Activated naive CD8-positive, alpha-beta T cell treated with anti-CD3 and anti-CD28 coated beads, Interleukin-2, amount 50 U/mL, for 24 hours (primary cell): ENCODE data around the gene DDIT3.

Source experiments
- ATAC-seq: fragments of 150-1000 bp; cut with Tn5 transposase; one replicate; pipeline ENCODE4 v1.10.0; 2021
- DNase-seq: peaks from one replicate; pipeline ENCODE4 v3.0.0; 2021
- H3K27ac Mint-ChIP-seq: one replicate; pipeline ENCODE4 v1.8.0; 2021; ENCODE audit warnings: mild to moderate bottlenecking, mixed read lengths
- H3K27me3 Mint-ChIP-seq: one replicate; pipeline ENCODE4 v1.8.0; 2021; ENCODE audit warnings: mixed read lengths
- H3K36me3 Mint-ChIP-seq: one replicate; pipeline ENCODE4 v1.8.0; 2021; ENCODE audit warnings: low read depth, mixed read lengths
- H3K4me1 Mint-ChIP-seq: one replicate; pipeline ENCODE4 v1.8.0; 2021; ENCODE audit warnings: mixed read lengths
- H3K4me3 Mint-ChIP-seq: one replicate; pipeline ENCODE4 v1.8.0; 2021; ENCODE audit warnings: mild to moderate bottlenecking, moderate library complexity, mixed read lengths
- H3K9me3 Mint-ChIP-seq: one replicate; pipeline ENCODE4 v1.8.0; 2021; ENCODE audit warnings: mixed read lengths

The DDIT3 gene

GRCh38 chr12:57535764-57536596, 15.7 kb upstream of the DDIT3 start:
- Mint-ChIP-seq H3K36me3 (peaks cover 19% of the 10 kb centered on the region), H3K27me3 (no peaks in the 10 kb centered on the region), H3K4me3 (no peak overlapping the region), H3K9me3 (no peaks in the 10 kb centered on the region), H3K4me1 (no peaks in the 10 kb centered on the region), H3K27ac (no peak overlapping the region)
- DNase-seq (no peak), ATAC-seq (no peak)

DNA sequence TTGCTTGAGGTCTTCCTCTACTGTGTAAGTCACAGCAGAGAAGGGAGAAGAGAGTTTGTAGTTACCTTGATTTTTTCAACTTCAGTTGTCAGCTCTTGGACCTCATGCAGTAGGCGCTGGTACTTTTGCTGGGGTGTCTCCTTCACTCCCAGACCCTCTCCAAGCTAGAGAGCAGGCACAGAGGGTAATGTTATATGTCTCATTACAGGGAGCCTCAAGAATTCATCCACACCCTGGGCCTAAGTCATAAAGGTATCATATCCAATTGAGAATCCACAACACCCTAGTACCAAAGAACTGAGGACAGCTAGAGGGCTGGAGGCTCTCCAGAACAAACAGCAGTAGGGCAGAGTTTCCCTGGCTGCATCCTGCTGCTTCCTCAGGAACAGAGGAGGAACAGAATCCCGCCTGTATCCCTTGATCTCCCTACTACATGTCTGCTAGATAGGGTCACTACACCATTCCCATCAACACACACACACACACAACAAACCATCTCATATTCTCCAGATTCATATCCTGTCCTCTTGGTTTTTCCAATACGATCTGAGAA, 14.8 kb upstream of the DDIT3 start:
- peaks cover 24% of the 10 kb centered on the region for H3K36me3 Mint-ChIP-seq
- DNase-seq = no peak
- H3K27ac Mint-ChIP-seq = no peak overlapping the region
- no peak for ATAC-seq
- H3K4me1 Mint-ChIP-seq = no peaks in the 10 kb centered on the region
- H3K27me3 Mint-ChIP-seq = no peaks in the 10 kb centered on the region
- H3K9me3 Mint-ChIP-seq = no peaks in the 10 kb centered on the region
- no peak overlapping the region for H3K4me3 Mint-ChIP-seq

DNA sequence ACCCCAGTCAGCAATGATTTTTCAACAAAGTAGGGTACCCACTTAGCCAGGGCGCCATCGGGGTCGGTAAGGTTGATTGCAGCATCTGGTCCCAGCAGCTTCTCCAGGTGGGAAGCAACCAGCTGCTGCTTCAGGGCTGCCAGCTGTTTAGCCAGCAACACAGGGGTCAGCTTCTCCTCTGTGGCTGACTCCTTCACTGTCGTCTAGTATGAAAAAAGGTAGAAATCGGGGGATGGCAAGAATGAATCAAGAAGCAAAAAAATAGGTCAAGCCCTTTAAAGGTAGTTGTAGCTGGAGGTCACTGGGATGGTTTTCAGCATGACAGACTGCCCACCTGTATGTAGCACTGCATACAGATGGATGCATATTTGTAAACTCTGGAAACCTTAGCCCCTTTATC, 13.9 kb upstream of the DDIT3 start:
- H3K9me3 Mint-ChIP-seq = no peaks in the 10 kb centered on the region
- no peak overlapping the region for H3K4me3 Mint-ChIP-seq
- H3K36me3 Mint-ChIP-seq = peaks cover 27% of the 10 kb centered on the region
- DNase-seq (no peak), ATAC-seq (no peak)
- no peaks in the 10 kb centered on the region for H3K27me3 Mint-ChIP-seq
- no peak overlapping the region for H3K27ac Mint-ChIP-seq
- no peaks in the 10 kb centered on the region for H3K4me1 Mint-ChIP-seq

- no peak for ATAC-seq
- H3K36me3 Mint-ChIP-seq = peaks cover 27% of the 10 kb centered on the region
- no peaks in the 10 kb centered on the region for H3K27me3 Mint-ChIP-seq
- H3K4me1 Mint-ChIP-seq = no peaks in the 10 kb centered on the region
- H3K27ac Mint-ChIP-seq = no peak overlapping the region
- DNase-seq = no peak
- no peak overlapping the region for H3K4me3 Mint-ChIP-seq
- H3K9me3 Mint-ChIP-seq = no peaks in the 10 kb centered on the region
These were observed 12.8 kb upstream of the DDIT3 start for GRCh38 chr12:57533108-57533507.

DNA sequence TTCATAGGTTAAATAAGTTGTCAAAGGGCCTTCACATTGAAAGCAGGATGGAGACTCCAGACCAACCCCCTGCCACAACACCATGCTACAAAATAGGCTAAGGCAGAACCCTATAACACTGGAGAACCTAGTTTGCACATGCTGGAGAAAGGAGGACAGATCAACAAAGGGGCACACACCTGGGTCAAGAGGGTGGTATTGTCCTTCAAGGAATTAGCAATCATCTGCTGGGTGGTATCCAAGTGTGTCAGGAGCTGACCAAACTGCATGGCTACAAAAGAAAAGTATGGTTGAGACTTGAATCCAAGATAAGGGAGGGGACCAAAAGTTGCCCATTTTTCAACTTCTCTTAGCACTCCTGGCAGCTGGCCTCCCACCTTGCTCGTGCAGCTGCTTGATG, 11.5 kb upstream of the DDIT3 start:
- Mint-ChIP-seq H3K4me1 (no peaks in the 10 kb centered on the region), H3K27ac (no peak overlapping the region), H3K4me3 (no peak overlapping the region), H3K9me3 (no peaks in the 10 kb centered on the region), H3K27me3 (no peaks in the 10 kb centered on the region), H3K36me3 (peaks cover 32% of the 10 kb centered on the region)
- ATAC-seq (no peak), DNase-seq (no peak)

- no peaks in the 10 kb centered on the region for H3K4me1 Mint-ChIP-seq
- DNase-seq (no peak), ATAC-seq (no peak)
- H3K4me3 Mint-ChIP-seq = no peak overlapping the region
- H3K27ac Mint-ChIP-seq = no peak overlapping the region
- no peaks in the 10 kb centered on the region for H3K27me3 Mint-ChIP-seq
- H3K9me3 Mint-ChIP-seq = no peaks in the 10 kb centered on the region
- peaks cover 30% of the 10 kb centered on the region for H3K36me3 Mint-ChIP-seq
These were observed 10.3 kb upstream of the DDIT3 start for GRCh38 chr12:57530396-57531142.

- H3K36me3 Mint-ChIP-seq = peaks cover 32% of the 10 kb centered on the region
- H3K9me3 Mint-ChIP-seq = no peaks in the 10 kb centered on the region
- H3K4me3 Mint-ChIP-seq = no peak overlapping the region
- DNase-seq (no peak), ATAC-seq (no peak)
- peaks cover 2% of the 10 kb centered on the region for H3K4me1 Mint-ChIP-seq
- no peaks in the 10 kb centered on the region for H3K27me3 Mint-ChIP-seq
- no peak overlapping the region for H3K27ac Mint-ChIP-seq
These were observed 9.5 kb upstream of the DDIT3 start for GRCh38 chr12:57529831-57530230.

- Mint-ChIP-seq H3K27ac (peak overlapping the region; percentile 18), H3K27me3 (no peaks in the 10 kb centered on the region), H3K4me1 (peaks cover 11% of the 10 kb centered on the region), H3K4me3 (no peak overlapping the region), H3K36me3 (peaks cover 27% of the 10 kb centered on the region), H3K9me3 (no peaks in the 10 kb centered on the region)
- no peak for DNase-seq
- no peak for ATAC-seq
These were observed 8.7 kb upstream of the DDIT3 start for GRCh38 chr12:57528831-57529555.

GRCh38 chr12:57528176-57528575, 7.9 kb upstream of the DDIT3 start:
- Mint-ChIP-seq H3K9me3 (no peaks in the 10 kb centered on the region), H3K36me3 (peaks cover 25% of the 10 kb centered on the region), H3K27ac (no peak overlapping the region), H3K27me3 (no peaks in the 10 kb centered on the region), H3K4me3 (no peak overlapping the region), H3K4me1 (peaks cover 19% of the 10 kb centered on the region)
- no peak for ATAC-seq
- DNase-seq = no peak

DNA sequence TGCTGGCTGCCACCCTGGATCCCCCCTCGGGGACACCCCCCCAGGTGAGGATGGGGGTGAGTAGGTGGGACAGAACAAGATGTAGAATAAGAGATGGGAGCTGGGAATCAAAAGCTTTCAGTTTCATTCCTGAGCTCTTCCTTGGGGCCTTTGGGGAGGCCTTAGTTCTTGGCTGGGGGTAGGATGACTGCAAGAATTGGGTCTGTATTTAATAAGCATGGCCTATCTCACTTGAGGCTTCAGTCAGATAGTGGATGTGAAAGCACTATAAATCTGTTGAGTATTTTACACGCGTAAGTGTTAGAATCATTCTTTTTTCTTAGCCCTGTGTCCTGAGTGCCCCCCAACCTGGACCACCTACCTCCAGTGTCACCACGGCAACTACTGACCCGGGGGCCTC, 6.9 kb upstream of the DDIT3 start:
- Mint-ChIP-seq H3K9me3 (no peaks in the 10 kb centered on the region), H3K4me1 (peaks cover 21% of the 10 kb centered on the region), H3K36me3 (peaks cover 20% of the 10 kb centered on the region)

DNA sequence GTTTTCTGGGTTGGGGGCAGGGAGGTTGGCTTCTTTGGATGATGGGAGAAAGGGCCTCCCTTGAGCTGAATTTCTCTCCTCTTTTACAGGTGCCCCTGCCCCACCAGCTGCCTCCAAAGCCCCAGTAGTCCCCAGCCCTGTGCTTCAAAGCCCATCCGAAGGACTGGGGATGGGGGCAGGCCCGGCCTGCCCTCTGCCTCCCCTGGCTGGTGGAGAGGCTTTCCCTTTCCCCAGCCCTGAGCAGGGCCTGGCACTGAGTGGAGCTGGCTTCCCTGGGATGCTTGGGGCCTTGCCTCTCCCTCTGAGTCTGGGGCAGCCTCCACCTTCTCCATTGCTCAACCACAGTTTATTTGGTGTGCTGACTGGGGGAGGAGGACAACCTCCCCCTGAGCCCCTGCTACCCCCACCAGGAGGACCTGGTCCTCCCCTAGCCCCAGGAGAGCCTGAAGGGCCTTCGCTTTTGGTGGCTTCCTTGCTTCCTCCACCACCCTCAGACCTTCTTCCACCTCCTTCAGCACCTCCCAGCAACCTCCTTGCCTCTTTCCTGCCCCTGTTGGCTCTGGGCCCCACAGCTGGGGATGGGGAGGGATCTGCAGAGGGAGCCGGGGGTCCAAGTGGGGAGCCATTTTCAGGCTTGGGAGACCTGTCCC, 6.3 kb upstream of the DDIT3 start:
- no peak overlapping the region for H3K4me3 Mint-ChIP-seq
- H3K9me3 Mint-ChIP-seq = no peaks in the 10 kb centered on the region
- H3K36me3 Mint-ChIP-seq = peaks cover 20% of the 10 kb centered on the region
- ATAC-seq = no peak
- peaks cover 27% of the 10 kb centered on the region for H3K4me1 Mint-ChIP-seq
- no peak overlapping the region for H3K27ac Mint-ChIP-seq
- peaks cover 2% of the 10 kb centered on the region for H3K27me3 Mint-ChIP-seq
- no peak for DNase-seq

More for the DNA sequence above, 6.9 kb upstream of the DDIT3 start:
- Mint-ChIP-seq H3K4me3 (no peak overlapping the region), H3K27ac (no peak overlapping the region), H3K27me3 (no peaks in the 10 kb centered on the region)
- DNase-seq = no peak
- ATAC-seq = no peak

- ATAC-seq (no peak), DNase-seq (no peak)
- Mint-ChIP-seq H3K4me3 (no peak overlapping the region), H3K36me3 (peaks cover 20% of the 10 kb centered on the region), H3K4me1 (peaks cover 35% of the 10 kb centered on the region), H3K9me3 (no peaks in the 10 kb centered on the region), H3K27ac (no peak overlapping the region), H3K27me3 (peaks cover 2% of the 10 kb centered on the region)
These were observed 5.5 kb upstream of the DDIT3 start for GRCh38 chr12:57525615-57526383.

GRCh38 chr12:57524814-57525614, 4.7 kb upstream of the DDIT3 start:
- no peak for ATAC-seq
- H3K36me3 Mint-ChIP-seq = peaks cover 18% of the 10 kb centered on the region
- peak overlapping the region; percentile 95 for H3K4me3 Mint-ChIP-seq
- H3K4me1 Mint-ChIP-seq = peaks cover 39% of the 10 kb centered on the region
- H3K27me3 Mint-ChIP-seq = peaks cover 2% of the 10 kb centered on the region
- DNase-seq = no peak
- H3K9me3 Mint-ChIP-seq = no peaks in the 10 kb centered on the region
- H3K27ac Mint-ChIP-seq = no peak overlapping the region
